GM21723 (cell line): ENCODE data around the gene PNMA1.
A peak's percentile ranks its signal among the peaks of the same experiment; 100 is the strongest.
"Not testable (repeated sequence)": the region's sequence is repeated elsewhere in the genome, so short reads cannot be mapped to it uniquely, and the experiment has no call there.

Experiments used
- ATAC-seq: cut with Tn5 transposase; IDR thresholded peaks from one replicate; pipeline ENCODE4 v1.9.1; 2021; ENCODE audit warnings: mild to moderate bottlenecking, moderate library complexity; ENCODE audit not compliant: unreplicated experiment

Gene PNMA1

DNA sequence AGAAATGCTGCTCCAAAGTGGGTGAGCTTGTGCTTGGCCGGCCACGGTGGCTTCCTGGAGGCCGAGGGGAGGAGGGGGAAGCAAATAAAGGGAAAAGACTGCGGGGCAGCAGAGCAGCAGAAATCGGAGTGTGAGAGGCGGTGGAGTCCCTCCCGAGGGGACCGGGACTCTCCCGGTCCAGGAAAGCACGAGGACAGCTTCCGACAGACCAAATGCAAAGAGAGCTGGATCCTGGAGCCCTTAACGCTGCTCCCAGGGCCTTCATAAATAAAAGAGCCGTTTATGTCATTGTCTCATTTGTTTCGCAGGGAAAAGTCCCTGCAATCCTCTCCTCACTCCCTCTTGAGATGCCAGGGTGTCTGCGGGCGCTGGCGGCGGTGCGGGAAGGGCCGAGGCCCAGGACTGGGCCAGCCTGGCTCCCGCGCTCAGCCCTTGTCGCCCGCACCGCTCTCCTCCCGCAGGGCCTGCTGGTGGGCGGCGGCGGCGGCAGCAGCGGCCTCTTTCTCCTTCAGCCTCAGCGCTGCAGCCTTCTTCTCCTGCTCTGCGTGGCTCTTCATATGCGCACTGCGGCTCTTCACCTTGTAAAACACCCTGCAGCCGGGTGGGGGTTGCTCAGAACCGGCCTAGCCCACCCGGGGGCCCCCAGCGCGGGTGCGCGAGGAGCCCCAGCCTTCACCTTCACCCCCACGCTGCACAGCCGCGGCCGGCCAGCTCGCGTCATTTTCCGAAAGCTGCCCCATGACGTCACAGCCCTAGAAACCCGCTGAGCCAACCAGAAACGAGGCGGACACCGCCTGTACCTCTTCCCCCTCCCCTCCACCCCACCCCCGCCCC is 4.5 kb upstream of the PNMA1 start:
- ATAC-seq = no peak

DNA sequence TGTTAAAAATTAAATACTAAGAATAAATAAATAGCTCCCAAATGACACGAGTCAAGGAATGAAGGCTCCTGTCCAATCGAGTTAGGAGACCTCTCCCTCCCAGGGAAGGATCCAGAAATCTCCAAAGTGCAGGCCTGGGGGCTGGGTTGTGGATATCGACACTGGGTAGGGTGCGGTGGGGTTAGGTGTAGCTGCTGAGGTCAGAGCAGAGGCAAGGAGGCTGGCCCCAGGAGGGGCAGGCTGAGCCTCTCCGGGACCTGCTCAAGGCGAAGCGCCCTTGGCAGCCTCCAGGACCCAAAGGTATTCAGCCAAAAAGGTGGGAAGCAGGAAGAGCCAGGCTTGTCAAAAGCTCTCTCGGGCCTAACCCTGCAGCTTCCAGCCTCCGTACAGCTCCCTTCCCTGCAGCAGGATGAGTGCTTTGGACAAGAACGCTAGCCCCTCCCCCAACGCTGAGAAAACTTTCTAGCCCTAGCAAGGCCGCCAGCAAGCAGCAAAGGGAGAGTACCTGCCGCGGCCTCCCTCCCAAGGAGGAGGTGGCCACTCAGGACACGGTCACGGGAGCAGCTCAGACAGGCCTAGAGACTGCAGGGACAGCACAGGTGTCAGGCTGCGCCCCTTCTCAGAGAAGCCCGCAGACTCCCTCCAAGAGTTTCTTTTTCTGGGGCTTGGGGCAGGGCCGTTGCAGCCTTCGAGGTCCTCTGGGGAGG is 3.7 kb upstream of the PNMA1 start:
- ATAC-seq = no peak

DNA sequence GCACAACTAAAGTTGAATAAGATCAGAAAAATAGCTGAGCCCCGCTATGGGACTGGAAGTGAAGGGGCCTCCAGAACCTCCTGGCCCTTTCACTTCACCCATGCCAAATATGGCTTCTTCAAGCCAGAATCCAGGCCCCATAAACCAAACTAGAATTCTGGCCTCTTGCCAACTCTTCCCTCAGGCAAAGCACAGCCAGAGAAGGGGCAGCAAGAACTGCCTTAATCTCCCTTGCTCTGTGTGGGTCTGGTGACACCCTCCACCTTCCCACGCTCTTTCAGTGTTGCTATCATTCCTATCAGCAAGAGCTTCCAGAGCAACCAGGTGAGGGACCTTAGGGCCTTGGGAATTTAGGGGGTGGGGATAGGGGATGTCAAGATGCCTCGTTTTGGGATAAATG is 3.1 kb upstream of the PNMA1 start:
- ATAC-seq = no peak

DNA sequence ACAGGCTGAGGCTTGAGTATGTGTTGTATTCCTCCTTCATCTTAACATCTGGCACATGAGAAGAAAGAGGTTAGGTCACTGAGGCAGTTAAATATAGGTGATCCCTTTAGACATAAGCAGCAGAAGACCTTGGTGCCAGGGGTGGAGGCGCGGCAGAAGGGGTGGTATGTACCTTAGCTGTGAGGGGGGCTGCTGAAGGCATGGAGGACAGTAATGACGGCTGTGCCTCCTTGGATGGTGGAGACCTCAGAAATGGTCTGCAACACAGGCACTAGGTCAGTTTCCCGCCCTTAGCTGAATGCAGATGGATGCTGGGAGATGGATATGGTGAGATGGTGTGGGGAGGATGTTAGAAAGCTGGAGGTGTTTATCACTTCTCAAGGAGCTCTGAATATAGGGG is 1.5 kb upstream of the PNMA1 start:
- ATAC-seq = no peak

DNA sequence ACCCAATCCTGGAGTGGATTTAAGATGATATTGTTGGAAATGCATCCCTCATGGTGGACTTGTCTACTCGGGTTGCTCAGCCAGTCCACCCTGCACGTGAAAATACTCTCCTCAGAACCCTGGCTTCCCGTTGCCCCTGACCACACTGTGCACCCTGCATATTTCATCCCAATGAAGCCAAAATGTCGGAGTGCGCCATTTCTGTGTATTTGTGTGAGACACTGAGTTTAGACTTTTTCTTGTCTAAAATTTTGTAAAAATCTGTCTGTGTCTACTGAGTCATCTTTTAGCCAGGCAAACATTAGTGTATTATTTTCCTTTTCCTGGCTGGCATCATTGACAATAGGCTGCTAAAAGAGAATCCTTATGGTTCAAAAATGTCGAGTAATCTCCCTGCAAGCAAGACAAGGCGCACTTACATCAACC is 485 bp upstream of the PNMA1 start:
- no peak for ATAC-seq

DNA sequence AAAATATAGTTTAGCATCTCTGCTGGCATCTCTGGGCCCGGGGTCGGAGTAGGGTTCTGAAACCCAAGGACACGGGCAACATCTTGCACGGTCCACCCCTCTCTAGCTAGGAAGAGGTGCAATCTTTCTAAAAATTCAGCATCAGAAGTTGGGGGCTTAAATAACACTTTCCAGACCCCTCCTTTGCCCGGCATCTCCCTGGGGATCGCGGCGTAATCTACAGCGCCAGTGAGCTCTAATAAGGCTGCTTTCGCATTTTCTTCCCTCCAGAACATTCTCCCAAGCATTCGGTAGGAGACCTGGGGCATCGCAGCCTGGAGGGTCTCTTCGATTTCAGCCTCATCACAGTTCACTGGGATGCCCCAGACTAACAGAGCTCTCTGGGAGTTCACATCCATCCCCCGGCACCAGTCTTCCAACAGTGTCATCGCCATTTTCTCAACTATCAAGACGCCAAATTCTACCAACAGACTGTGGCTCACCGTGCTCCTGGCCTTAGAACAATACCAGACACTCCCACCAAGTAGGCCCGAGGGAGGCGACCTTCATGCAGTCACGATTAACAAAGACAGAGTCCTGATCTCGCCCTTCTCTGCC is 880 bp downstream of the PNMA1 start:
- ATAC-seq = peak; percentile 3

DNA sequence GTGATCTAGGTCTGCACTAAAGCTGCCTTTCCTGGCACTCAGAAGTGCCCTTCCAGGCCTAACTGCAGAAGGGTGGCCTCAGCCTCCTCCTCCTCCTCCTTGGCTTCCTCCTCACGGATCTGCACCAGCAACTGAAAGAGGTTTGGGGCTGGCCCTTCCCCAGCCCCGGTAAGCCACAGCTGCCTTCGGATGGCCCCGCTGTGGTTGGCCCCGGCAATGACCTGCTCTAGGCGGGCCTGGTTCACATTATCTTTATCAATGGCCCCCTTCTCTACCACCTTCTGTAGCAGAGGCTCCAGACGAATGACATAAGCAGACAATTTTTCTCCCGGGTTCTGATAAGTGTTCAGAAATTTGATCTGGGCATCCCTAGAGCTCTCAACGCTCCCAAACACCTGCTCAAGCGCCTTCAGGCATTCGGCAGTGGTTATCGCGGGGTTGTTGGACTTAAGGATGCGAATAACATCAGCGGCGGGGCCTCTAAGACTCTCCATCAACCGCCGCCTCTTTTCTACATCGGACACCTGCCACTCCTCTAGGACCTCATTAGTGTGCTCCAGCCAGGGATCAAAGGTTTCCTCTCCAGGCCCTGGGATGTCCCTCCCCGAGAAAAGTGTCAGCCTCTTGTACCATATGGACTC is 1.5 kb downstream of the PNMA1 start:
- ATAC-seq = peak; percentile 42

DNA sequence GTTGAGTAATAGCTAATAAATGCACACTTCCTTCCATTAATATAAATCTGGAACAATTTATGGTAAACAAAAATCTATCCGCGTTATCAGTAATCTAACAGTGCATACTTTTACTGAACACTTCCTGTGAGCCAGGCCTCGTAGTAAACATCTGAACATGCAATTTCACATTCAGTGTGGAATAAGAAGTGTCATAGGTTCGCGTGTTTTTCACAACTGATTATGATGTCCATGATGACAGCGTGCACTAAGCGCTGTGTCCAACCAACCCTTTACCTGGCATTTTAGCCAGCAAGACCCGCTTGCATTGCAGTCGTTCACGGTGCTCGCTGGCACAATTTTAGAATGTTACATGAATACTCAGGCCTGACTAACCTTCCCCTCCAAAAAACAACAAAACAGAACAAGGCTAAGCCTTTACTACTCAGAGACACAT is 2.1 kb downstream of the PNMA1 start:
- ATAC-seq = peak; percentile 18

DNA sequence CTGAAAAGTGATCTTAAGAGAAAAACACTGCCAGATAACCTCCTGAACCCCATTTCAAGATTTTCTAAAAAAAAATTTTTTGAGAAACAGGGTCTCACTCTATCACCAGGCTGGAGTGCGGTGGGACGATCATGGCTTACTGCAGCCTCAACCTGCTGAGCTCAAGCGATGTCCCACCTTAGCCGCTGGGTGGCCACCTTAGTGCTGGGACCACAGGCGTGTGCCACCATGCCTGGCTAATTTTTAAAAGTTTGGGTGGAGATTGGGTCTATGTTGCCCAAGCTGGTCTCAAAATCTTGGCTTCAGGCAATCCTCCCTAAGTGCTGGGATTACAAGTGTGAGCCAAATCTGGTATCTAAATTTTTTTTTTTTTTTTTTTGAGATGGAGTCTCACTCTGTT is 3.4 kb downstream of the PNMA1 start:
- ATAC-seq = no peak

DNA sequence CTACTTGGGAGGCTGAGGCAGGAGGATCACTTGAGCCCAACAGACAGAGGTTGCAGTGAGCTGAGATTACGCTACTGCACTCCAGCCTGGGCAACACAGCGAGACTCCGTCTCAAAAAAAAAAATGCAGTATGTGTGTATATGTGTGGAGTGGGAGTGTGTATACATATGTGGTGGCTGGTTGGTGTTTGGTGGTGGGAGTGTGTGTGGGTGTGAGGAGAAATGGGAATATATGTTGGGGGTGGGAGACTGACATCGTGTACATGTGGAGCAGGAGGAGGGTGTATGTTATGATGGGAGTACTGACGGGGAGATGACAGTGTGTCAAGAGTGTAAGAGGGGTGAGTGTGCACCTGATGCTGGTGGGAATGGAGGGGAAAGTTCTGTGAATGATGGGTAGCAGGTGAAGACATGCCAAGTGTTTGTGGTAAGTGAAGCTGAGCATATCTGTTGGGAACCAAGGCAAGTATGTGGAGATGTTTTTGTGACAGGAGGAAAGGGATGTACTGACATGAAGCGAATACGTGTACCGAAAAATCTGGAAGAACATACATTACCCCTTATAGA is 4.2 kb downstream of the PNMA1 start:
- ATAC-seq = no peak

DNA sequence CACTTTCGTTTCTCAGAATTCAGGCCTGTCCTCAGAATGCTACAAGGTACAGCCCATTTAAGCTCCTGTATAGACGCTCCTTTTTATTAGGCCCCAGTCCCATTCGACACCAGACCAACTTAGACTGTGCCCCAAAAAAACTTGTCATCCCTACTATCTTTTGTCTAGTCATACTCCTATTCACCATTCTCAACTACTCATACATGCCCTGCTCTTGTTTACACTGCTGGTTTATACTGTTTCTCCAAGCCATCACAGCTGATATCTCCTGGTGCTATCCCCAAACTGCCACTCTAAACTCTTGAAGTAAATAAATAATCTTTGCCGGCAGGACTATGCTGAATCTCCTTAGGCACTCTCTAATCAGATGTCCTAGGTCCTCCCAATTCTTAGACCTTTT is 6.1 kb downstream of the PNMA1 start:
- ATAC-seq = not testable (repeated sequence)

DNA sequence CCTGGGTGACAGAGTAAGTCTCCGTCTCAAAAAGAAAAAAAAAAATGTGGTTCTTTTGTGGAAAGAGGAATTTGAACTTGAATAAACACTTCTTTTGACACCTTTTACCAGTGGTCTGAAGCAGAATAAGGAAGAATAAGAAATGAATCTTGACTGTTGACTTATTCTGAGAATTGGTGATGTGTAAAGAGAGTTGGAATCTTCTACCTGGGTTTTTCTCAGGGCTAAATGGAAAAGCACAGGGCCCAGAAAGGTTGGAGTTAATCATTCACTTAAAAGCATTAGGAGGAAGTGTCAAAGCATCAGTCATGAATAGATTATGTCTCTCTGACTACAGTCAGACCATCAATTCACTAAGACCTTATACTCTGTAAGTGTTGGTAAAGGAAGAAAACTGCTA is 13.9 kb downstream of the PNMA1 start:
- no peak for ATAC-seq

DNA sequence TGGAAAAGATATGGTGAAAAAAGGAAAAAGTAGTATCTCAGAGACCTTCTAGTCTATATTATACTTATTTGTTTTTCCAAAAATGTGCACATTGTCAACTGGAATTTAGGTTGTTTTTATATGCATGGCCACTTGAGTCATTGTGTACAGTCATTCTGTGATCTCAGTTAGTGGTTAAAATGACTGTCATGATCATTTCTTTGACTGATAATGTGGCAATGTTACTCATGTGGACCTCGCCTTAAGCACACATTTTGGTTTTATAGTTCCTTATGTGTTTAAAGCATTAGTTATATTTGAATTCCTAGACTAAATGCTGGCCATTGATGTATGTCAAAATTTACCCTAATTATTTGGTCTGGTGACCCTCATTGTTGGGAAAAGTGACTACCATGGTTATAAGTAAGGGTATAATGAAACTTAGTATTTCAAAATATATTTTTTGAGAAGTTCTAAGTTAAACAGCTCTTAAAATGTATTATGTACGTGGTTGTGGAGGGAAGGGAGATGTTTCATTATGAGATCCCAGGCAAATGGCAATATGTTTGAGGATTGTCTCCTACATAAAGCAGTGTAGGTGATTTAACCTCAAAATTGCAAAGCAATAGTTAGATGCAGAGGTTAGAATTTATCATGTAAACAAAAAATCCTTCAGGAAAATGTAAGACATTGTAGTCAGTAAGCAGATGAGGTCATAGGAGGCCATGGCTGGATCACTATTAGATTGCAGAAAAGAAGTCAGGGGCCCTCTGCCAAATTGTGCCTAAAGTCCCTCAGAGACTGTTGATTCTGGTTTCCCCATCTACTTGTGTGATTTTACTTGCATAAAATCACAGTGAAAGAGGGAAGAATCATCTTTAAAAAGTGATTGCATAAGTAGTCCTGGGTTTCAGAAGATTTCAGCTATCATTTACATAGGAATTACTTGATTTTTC is 17.5 kb downstream of the PNMA1 start:
- ATAC-seq = peak; percentile 92

DNA sequence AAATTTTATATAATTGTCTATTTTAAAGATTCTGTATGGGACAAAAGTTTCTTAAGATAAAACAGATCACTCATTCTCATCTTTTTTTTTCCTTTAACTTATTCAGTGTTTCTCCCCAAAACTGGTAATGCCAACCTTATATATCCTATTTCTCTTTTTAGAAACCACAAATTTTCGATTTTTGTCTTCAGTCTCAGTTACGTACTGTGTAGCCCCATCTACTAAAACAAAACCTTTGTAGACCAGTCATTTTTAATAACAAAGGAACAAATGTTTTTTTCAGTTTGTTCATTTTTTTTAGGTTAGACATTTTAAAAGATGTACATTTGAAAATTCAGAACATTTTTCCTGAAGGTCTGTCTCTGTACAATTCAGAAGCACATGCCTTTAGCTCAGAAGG is 18.2 kb downstream of the PNMA1 start:
- peak; percentile 65 for ATAC-seq

DNA sequence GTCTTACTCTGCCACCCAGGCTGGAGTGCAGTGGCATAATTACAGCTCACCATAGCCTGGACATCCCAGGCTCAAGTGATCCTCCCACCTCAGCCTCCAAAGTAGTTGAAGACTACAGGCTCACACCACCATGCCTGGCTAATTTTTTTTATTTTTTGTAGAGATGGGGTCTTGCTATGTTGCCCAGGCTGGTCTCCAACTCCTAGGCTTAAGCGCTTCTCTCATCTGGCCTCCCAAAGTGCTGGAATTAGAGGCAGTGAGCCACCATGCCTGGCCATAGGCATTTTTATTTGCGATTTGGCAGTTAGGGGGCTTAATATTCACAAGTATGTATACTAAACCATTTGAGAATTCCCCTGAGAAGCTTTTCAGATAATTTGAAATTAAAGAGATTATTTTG is 19.1 kb downstream of the PNMA1 start:
- no peak for ATAC-seq

DNA sequence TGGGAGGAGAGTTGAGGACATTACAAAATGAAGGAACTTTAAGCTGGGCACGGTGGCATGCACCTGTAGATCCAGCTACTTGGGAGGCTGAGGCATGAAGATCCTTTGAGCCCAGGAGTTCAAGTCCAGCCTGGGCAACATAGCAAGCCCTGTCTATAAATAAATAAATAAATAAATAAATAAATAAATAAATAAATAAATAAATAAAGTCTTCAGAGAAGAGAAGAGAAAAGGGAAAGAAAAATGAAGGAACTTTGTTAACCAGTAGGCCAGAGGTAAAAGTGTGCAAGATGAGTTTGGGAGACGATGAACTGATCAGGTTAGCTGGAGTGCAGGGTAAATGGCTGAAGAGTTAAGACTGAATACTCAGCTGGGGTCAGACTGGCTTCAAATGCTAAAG is 20.1 kb downstream of the PNMA1 start:
- no peak for ATAC-seq

DNA sequence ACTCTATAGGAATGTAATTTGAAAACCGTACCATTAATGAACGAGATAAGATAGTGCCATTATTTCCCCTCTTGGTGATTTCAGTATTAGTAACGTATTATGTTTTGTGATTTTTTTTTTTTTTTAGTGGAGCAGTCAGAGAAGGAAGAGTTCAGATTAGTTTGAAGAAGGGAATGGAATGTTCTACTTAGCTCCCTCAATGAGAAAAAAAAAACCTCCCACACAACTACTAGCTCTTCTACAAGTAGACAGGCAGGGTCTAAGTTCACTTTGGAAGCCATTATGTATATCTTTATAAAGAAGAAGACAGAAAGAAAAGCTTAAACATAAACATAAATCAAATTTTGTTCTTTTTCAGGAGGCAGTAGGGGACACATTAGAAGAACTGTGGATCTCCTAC is 27.3 kb downstream of the PNMA1 start:
- no peak for ATAC-seq

DNA sequence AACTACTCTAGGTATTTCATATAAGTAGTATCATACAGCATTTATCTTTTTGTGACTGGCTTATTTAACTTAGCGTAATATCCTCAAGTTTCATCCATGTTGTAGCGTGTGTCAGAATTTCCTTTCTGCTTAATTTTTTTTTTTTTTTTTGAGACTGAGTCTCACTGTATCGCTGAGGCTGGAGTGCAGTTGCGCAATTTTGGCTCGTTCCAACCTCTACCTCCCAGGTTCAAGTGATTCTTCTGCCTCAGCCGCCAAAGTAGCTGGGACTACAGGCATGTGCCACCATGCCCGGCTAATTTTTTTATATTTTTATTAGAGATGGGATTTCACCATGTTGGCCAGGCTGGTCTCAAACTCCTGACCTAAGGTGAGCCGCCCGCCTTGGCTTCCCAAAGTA is 28.9 kb downstream of the PNMA1 start:
- ATAC-seq = no peak

DNA sequence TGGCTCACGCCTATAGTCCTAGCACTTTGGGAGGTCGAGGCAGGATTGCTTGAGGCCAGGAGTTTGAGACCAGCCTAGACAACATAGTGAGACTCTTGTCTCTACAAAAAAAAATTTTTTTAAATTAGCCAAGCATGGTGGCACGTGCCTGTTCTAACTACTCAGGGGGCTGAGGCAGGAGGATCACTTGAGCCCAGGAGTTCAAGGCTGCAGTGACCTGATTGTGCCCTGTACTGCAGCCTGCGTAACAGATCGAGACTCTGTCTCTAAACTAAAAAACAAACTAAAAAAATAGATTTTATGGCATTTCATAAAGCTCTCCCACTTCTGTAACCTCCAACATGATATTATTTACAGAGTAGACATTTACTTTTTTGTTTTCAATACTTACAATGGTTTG is 29.6 kb downstream of the PNMA1 start:
- ATAC-seq = no peak

DNA sequence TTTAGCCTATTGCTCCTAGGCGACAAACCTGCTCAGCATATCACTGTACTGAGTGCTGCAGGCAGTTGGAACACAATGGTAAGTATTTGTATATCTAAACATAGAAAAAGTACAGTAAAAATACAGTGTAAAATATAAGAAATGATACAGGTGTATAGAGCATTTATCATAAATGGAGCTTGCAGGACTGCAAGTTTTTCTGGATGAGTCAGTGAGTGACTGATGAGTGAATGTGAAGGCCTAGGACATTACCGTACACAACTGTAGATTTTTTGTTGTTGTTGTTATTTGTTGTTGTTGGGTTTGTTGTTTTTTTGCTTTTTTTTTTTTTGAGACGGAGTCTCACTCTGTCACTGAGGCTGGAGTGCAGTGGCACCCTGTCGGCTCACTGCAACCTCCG is 33.4 kb downstream of the PNMA1 start:
- no peak for ATAC-seq
